ENCODE results near the gene TAGLN. TPM values are rescaled to one million over a fixed set of nuclear protein-coding genes. Genes with fewer than 3 reads are reported as not detected.

TAGLN gene
- total RNA-seq, 6 experiments from 2014 or later: 41.2 to 158 (median 112) TPM

DNA sequence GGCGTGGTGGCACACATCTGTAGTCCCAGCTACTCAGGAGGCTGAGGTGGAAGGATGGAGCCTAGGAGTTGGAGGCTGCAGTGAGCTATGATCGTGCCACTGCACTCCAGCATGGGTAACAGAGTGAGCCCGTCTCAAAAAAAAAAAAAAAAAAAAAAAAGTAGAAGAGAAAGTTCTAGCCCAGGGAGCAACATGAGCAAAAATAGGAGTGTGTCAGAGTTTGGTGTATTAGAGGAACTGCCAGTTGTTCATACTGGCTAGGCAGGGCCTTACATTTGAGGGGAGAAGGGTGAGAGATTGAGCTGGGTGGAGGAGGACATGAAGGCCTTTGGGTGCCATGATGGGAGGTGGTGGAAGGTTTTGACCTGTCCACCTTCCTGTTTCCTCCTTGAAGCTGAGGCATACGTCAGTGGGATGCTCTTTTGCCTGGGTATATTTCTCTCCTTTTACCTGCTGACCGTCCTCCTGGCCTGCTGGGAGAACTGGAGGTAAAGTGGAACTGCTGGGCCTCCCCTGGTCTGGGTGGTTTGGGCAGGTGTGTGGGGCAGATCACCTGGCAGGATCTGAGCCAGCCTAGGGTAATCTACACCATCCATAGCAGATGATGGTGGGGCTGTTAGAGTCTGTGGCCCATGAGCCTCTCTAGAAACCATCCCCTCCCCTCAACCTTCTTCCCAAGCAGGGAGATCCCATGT lies 13.3 kb upstream of the TAGLN start:
- DNase-seq (peak in 2 of 3 donors; percentile 29 to 33), ATAC-seq (peak in 1 of 4 donors; percentile 24)
- H3K27ac ChIP-seq: no peak overlapping the region
- WGBS (ENCODE audit: insufficient coverage, low coverage, low lambda C conversion rate, missing lambda C conversion rate): 86% methylated on average over 5 of the region's 5 CpGs
- H3K27me3 ChIP-seq: no peaks in the 10 kb centered on the region
- peaks cover 0 to 64% (median 22%) of the 10 kb centered on the region in 4 donors for H3K36me3 ChIP-seq
- H3K4me3 ChIP-seq: no peak overlapping the region
- peaks cover 0 to 3% (median 0%) of the 10 kb centered on the region in 4 donors for H3K4me1 ChIP-seq
- intact Hi-C loops (cut with DNase I): no loop called here
- TF ChIP-seq, protein P1, sequence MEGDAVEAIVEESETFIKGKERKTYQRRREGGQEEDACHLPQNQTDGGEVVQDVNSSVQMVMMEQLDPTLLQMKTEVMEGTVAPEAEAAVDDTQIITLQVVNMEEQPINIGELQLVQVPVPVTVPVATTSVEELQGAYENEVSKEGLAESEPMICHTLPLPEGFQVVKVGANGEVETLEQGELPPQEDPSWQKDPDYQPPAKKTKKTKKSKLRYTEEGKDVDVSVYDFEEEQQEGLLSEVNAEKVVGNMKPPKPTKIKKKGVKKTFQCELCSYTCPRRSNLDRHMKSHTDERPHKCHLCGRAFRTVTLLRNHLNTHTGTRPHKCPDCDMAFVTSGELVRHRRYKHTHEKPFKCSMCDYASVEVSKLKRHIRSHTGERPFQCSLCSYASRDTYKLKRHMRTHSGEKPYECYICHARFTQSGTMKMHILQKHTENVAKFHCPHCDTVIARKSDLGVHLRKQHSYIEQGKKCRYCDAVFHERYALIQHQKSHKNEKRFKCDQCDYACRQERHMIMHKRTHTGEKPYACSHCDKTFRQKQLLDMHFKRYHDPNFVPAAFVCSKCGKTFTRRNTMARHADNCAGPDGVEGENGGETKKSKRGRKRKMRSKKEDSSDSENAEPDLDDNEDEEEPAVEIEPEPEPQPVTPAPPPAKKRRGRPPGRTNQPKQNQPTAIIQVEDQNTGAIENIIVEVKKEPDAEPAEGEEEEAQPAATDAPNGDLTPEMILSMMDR (IDR thresholded peaks at IDR 0.05): no peak
- TF ChIP-seq POLR2A (IDR thresholded peaks at IDR 0.05): no peak
- no peaks in the 10 kb centered on the region for H3K9me3 ChIP-seq

DNA sequence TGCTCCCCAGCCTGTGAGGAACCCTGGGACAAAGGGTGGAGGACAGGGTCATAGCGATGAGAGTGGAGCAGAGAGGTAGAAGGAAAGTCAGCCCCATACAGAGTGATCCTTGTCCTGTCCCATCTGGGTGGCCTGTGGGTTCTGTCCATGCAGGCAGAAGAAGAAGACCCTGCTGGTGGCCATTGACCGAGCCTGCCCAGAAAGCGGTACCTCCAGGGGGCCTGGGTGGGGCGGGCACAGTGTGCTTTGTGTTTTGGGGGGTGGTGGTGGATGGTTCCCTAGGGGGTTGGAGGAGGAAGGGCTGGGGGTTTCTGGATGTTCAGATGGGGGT lies 12.8 kb upstream of the TAGLN start:
- H3K9me3 ChIP-seq: no peaks in the 10 kb centered on the region
- TF ChIP-seq, protein P1 (IDR thresholded peaks at IDR 0.05): no peak
- no peak for TF ChIP-seq POLR2A (IDR thresholded peaks at IDR 0.05)
- ATAC-seq (no peak), DNase-seq (peak; percentile 12 to 37 (median 23))
- peaks cover 0 to 65% (median 23%) of the 10 kb centered on the region in 4 donors for H3K36me3 ChIP-seq
- WGBS (ENCODE audit: insufficient coverage, low coverage, low lambda C conversion rate, missing lambda C conversion rate): 92% methylated on average over 2 of the region's 4 CpGs
- H3K4me3 ChIP-seq: no peak overlapping the region
- intact Hi-C loops (cut with DNase I): no loop called here
- H3K27ac ChIP-seq: no peak overlapping the region
- no peaks in the 10 kb centered on the region for H3K4me1 ChIP-seq
- H3K27me3 ChIP-seq: no peaks in the 10 kb centered on the region

DNA sequence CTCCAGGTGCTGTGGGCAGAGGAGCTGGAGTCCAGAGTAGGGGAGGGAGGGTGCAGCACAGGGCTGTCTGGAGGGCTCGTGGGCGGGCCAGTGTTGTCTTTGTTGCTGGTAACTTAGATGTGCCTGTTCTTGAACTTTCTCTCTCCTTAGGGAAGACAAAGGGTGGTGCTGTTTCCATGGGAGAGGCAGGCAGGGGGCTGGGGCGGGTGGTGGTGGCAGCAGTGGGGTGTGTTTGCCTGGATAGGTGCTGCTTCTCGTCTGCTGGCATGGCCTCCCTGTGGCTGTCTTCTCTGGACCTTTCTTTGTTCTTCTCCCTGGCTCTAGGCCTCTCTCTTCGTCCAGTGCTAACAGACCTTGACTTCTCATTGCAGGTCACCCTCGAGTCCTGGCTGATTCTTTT lies 12.2 kb upstream of the TAGLN start:
- H3K27me3 ChIP-seq: no peaks in the 10 kb centered on the region
- peaks cover 0 to 67% (median 25%) of the 10 kb centered on the region in 4 donors for H3K36me3 ChIP-seq
- TF ChIP-seq POLR2A (IDR thresholded peaks at IDR 0.05): no peak
- TF ChIP-seq, protein P1 (IDR thresholded peaks at IDR 0.05): no peak
- ATAC-seq: no peak
- H3K4me3 ChIP-seq: no peak overlapping the region
- 70% methylated on average over 3 of the region's 6 CpGs for WGBS (ENCODE audit: insufficient coverage, low coverage, low lambda C conversion rate, missing lambda C conversion rate)
- no peak overlapping the region for H3K27ac ChIP-seq
- H3K4me1 ChIP-seq: no peaks in the 10 kb centered on the region
- peak; percentile 9 to 35 (median 28) for DNase-seq
- no peaks in the 10 kb centered on the region for H3K9me3 ChIP-seq
- intact Hi-C loops (cut with DNase I): no loop called here

DNA sequence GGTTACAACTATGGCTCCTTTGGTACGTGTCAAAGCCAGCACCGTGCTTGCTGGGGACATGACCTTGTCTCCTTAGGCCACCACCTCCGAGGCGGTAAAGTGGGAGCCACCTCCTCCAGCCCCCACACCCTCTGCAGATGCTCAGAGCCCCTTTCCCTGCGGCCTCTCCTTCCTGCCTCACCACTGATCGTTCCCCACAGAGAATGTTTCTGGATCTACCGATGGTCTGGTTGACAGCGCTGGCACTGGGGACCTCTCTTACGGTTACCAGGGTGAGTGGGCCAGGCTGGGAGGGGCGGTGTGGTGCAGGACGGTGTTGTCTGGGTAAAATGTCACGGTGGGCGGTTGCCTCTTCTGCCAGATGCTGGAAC lies 11.8 kb upstream of the TAGLN start:
- intact Hi-C loops (cut with DNase I): no loop called here
- Histone ChIP-seq H3K4me3 (no peak overlapping the region), H3K36me3 (peaks cover 0 to 67% (median 26%) of the 10 kb centered on the region in 4 donors), H3K27ac (no peak overlapping the region), H3K4me1 (no peaks in the 10 kb centered on the region), H3K27me3 (no peaks in the 10 kb centered on the region), H3K9me3 (no peaks in the 10 kb centered on the region)
- no peak for TF ChIP-seq POLR2A (IDR thresholded peaks at IDR 0.05)
- TF ChIP-seq, protein P1 (IDR thresholded peaks at IDR 0.05): no peak
- ATAC-seq (no peak), DNase-seq (peak; percentile 14 to 37 (median 32))
- no CpG with 5 or more reads among the region's 13 CpGs for WGBS (ENCODE audit: insufficient coverage, low coverage, low lambda C conversion rate, missing lambda C conversion rate)

All from right lobe of liver (tissue), 6 donors.